Activated T-cell treated with anti-CD3 and anti-CD28 coated beads for 1 hour (primary cell): ENCODE data around the gene MUC5B.
A peak's percentile ranks its signal among the peaks of the same experiment; 100 is the strongest.

Experiments used
- DNase-seq: peaks from one replicate; pipeline ENCODE4 v3.0.0-alpha.2; 2020; ENCODE audit warnings: low read depth

MUC5B gene

DNA sequence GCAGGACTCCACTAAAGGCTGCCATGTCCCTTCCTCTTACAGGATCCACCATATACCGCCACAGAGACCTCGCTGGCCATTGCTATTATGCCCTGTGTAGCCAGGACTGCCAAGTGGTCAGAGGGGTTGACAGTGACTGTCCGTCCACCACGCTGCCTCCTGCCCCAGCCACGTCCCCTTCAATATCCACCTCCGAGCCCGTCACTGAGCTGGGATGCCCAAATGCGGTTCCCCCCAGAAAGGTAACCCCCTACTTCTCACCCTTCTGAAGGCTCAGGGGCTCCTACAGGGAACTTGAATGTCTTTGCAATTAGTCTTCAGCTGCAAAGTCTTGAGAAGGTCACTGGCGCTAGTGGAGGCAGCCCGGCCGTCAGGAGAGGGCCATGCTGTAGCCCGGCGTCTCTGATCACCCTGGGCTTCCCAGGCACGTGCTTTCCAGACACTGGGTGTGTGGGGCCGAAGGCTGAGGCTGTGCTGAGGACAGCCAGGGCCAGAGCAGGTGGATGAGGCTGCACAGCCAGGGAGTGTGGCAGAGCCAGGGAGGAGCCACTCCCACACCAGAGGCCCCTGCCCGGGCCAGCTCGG, 30.0 kb upstream of the MUC5B start:
- DNase-seq: no peak

DNA sequence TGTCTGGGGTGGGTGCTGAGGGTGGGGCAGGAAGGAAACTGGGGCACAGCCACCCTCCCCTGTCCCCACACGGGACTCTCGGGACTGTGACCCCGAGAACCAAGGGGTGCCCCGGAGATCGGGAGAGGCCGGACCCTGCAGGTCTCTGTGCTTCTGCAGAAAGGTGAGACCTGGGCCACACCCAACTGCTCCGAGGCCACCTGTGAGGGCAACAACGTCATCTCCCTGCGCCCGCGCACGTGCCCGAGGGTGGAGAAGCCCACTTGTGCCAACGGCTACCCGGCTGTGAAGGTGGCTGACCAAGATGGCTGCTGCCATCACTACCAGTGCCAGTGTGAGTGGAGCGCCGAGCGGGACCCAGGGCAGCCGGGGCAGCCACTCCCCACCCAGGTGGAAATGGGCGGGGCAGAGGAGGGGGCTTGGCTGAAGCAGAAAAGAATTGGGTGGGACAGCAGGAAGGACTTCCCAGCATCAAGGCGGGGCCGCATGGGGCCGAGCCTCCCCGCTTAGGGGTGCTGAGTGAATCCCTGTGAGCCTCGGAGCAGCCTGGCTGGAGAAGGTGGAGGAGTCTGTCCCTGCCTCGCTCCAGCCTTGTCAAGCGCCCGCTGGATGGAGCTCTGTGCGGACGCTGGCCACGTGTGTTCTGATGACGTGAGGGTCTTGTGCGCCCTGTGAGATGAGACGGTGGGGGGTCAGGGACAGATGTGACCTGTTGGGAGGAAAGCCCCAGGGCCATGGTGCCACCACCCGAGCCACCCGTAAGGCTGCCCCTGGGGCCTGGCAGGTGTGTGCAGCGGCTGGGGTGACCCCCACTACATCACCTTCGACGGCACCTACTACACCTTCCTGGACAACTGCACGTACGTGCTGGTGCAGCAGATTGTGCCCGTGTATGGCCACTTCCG, 29.3 kb upstream of the MUC5B start:
- no peak for DNase-seq

- no peak for DNase-seq
These were observed 28.5 kb upstream of the MUC5B start for GRCh38 chr11:1194231-1194976.

- DNase-seq: no peak
These were observed 27.7 kb upstream of the MUC5B start for GRCh38 chr11:1194977-1195681.

- no peak for DNase-seq
These were observed 27.0 kb upstream of the MUC5B start for GRCh38 chr11:1195682-1196515.

DNA sequence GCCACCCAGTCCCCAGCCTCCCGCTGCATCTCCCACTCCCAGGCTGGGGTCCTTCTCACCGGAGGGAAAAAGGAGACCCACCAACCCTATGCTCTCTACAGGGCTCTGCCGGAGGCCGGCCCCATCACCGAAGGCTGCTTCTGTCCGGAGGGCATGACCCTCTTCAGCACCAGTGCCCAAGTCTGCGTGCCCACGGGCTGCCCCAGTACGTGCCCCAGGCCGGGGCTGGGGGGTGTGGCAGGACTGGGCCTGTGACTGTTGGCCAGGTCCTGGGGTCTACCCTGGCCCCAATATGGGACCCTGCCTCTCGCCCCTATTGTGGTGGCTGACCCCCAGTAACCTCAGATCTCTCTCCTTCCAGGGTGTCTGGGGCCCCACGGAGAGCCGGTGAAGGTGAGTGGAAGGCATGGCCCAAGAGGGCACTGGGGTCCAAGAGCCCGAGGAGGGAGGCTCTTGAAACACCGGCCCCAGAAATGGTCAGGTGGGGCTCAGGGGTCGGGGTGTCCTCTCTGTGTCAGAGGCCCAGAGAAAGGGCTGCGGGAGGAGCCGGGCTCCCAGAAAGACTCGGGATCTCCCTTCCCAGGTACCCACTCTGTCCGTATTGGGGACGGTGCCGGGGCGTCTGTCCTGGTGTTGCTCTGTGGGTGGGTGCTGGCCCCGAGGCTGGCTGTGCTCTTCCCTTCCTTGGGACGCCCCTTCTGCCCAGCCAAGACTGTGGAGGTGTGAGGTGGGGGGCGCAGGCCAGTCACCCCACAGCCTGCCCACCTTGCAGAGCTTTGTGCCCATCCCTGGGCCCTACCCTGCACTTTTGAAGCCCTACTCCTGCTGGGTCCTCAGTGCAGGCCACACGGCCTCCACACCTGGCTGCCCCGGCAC, 26.1 kb upstream of the MUC5B start:
- DNase-seq: no peak

- DNase-seq: no peak
These were observed 25.4 kb upstream of the MUC5B start for GRCh38 chr11:1197431-1197885.

DNA sequence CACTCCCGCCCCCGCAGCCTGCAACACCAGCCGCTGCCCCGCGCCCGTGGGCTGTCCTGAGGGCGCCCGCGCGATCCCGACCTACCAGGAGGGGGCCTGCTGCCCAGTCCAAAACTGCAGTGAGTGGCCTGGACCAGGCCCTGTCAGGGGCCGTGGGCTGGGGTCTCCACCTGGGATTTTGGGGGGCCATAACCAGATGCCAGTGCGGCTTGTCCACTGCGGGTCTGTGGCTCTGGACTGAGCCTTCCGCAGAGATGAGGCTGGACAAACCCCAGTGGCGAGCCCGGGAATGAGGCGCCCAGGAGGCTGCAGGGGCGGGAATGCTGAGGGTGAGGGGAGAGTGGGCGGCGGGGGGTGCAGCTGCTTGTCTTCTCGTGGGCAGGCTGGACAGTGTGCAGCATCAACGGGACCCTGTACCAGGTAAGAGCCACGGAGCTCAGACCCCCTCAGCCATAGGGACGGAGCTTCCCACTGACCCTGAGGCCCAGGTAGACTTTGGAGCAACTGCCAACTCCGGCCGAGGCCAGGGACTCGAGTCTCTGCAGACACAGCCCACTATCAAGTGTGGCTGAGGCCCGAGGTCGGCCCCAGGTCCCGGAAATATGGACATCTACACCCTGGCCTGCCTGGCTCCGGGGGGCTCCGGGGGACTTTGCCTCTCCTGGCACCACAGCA, 24.8 kb upstream of the MUC5B start:
- DNase-seq: no peak

GRCh38 chr11:1198561-1199240, 24.2 kb upstream of the MUC5B start:
- DNase-seq: no peak

GRCh38 chr11:1199241-1199750, 23.6 kb upstream of the MUC5B start:
- DNase-seq: no peak

DNA sequence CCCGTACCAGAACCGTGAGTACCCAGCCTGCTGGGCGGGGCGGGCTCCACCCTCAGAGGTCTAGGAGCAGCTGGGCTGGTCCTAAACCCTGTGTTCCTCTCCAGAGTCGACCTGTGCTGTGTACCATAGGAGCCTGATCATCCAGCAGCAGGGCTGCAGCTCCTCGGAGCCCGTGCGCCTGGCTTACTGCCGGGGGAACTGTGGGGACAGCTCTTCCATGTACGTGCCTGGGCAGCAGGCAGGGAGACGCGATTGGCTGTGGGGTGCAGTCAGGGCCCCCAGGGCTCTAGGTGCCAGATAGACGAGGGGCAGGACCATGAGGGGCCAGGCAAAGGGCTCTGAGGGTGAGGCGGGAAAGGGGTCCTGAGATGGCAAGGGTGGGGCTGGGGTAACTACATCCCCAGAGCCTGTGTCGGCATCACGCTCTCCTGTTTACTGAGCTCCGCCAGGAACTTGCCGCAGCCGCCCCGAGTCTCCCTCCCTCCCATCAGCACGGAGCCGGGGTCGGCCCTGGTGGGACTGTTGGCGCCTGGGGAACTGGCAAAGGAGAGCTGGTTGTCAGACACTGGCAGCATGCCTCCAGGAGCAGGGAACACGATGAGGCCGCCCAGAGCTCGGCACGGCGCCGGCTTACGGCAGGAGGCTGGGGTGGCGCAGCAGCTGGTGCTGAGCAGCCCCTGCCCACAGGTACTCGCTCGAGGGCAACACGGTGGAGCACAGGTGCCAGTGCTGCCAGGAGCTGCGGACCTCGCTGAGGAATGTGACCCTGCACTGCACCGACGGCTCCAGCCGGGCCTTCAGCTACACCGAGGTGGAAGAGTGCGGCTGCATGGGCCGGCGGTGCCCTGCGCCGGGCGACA, 22.9 kb upstream of the MUC5B start:
- DNase-seq: no peak

DNA sequence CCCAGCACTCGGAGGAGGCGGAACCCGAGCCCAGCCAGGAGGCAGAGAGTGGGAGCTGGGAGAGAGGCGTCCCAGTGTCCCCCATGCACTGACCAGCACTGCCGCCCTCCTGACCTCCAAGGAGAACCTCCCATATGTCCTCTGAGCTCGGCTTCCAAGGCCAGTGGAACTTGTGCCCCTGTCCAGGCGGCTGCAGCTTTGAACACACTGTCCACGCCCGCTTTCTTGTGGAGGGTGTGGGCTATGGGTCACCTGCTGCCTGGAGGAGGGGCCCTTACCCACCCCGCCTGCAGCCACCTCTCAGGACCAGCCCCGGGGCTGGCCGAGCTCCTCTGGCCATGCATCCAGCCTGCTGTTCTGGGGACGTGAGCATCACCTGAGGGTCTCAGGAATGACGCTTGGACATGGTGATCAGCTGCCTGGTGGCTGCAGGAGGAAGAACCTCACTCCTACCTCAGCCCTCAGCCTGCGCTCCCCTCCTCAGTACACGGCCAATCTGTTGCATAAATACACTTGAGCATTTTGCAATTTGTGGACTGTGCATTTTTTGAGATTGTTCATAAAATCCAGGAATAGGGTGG, 22.2 kb upstream of the MUC5B start:
- DNase-seq: no peak

- DNase-seq: no peak
These were observed 21.3 kb upstream of the MUC5B start for GRCh38 chr11:1201395-1202153.

DNA sequence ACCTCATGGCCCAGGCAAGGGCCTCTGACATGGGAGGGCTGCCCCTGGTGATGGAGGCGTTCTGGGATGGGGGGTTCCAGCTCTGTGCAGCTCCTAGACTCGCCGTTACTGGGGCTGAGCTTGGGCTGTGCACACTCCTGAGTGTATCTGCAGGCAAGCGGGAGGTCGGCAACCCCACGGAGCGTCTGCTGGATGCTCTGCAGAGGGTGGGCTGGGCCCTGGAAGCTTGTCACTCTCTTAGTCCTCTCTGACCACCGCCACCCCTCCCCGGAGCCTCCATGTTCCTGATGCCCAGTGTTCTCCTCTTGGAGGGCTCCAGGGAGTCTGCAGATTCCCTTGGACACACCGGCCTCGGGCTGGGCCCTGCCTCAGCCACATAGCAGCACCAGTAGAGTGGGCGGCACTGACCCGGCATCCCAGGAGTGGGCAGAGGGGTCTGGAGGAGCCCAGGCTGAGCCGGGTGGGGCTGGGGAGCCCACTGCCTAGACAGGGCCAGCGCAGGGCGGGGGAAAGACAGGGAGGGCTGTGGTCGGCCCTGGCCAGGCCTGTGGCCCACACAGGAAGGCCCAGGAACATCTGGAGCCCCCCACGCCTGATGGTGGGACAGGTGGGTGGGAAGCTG, 20.6 kb upstream of the MUC5B start:
- no peak for DNase-seq

GRCh38 chr11:1202776-1203504, 19.9 kb upstream of the MUC5B start:
- peak; percentile 58 for DNase-seq
